AG04449 (cell line): ENCODE data around the gene FRMD4A.
"Not testable (repeated sequence)": the region's sequence is repeated elsewhere in the genome, so short reads cannot be mapped to it uniquely, and the experiment has no call there.

Experiments used
- CTCF ChIA-PET: fragments of 350-600 bp; formaldehyde crosslinking; extraction: SDS; loops from one replicate; lab custom pipeline; 2021; ENCODE audit warnings: antibody characterized with exemption; lab: Yijun Ruan, JAX
- POLR2A ChIA-PET: fragments of 400-600, 350-600 bp; formaldehyde crosslinking; extraction: SDS; loops from one replicate; lab custom pipeline; 2020; ENCODE audit warnings: antibody characterized with exemption, inconsistent platforms; lab: Yijun Ruan, JAX
- DNase-seq: peaks from one replicate; pipeline ENCODE4 v3.0.0-alpha.2; 2010; ENCODE audit warnings: low read depth, low spot score
- H3K4me3 ChIP-seq: 2 replicates; pipeline ENCODE4 v1.5.1; 2011; ENCODE audit warnings: low read depth, mild to moderate bottlenecking, control low read depth, low read length
- CTCF ChIP-seq: IDR thresholded peaks from one replicate; pipeline ENCODE4 v1.5.1; 2011; ENCODE audit warnings: mild to moderate bottlenecking, moderate library complexity, low read length, control low read depth, inconsistent platforms; ENCODE audit not compliant: insufficient read depth; ENCODE audit errors: missing control alignments

Gene FRMD4A

GRCh38 chr10:14074062-14074884, 256.5 kb downstream of the FRMD4A start:
- ChIA-PET CTCF (interaction anchor here (0.7 to 2.8 kb wide), 8 partner anchors 9 to 193 kb away, joined by 3 to 9 read pairs (median 4); no protein-coding TSS in a partner anchor), POLR2A (interaction anchor here (0.6 to 1.5 kb wide), 5 partner anchors 10 to 192 kb away, joined by 3 to 8 read pairs (median 7); no protein-coding TSS in a partner anchor)
- DNase-seq: peak; percentile 100
- TF ChIP-seq CTCF: no peak
- H3K4me3 ChIP-seq: no peak overlapping the region; the same call in 1 of the 2 replicates

GRCh38 chr10:14072541-14072940, 258.2 kb downstream of the FRMD4A start:
- H3K4me3 ChIP-seq: no peak overlapping the region
- TF ChIP-seq CTCF: no peak
- ChIA-PET POLR2A (no interaction called here), CTCF (interaction anchor here (0.9 to 2.8 kb wide), 3 partner anchors 9 to 98 kb away, joined by 3 to 9 read pairs (median 4); no protein-coding TSS in a partner anchor)
- DNase-seq: no peak

GRCh38 chr10:14071956-14072355, 258.8 kb downstream of the FRMD4A start:
- DNase-seq: no peak
- no peak overlapping the region for H3K4me3 ChIP-seq
- ChIA-PET CTCF (interaction anchor here (0.9 kb wide), 2 partner anchors 9 to 98 kb away, joined by 3 to 4 read pairs; no protein-coding TSS in a partner anchor), POLR2A (no interaction called here)
- no peak for TF ChIP-seq CTCF

- ChIA-PET CTCF (interaction anchor here (1.9 kb wide), 1 partner anchor 25 kb away, joined by 5 read pairs; no protein-coding TSS in a partner anchor), POLR2A (no interaction called here)
- no peak for TF ChIP-seq CTCF
- no peak overlapping the region for H3K4me3 ChIP-seq
- no peak for DNase-seq
Observed at GRCh38 chr10:14068601-14069250, 262.0 kb downstream of the FRMD4A start.

- H3K4me3 ChIP-seq, POLR2A ChIA-PET, DNase-seq, CTCF ChIA-PET: not testable (repeated sequence)
Observed at GRCh38 chr10:14067638-14068037, 263.1 kb downstream of the FRMD4A start.

GRCh38 chr10:14066106-14066505, 264.6 kb downstream of the FRMD4A start:
- TF ChIP-seq CTCF: no peak
- DNase-seq: no peak
- no peak overlapping the region for H3K4me3 ChIP-seq
- ChIA-PET POLR2A (no interaction called here), CTCF (interaction anchor here (0.9 kb wide), 1 partner anchor 28 kb away, joined by 3 read pairs; no protein-coding TSS in a partner anchor)
